Astrocyte of the spinal cord (primary cell): ENCODE results near the gene ANKRD60.

Experiments
- DNase-seq: peaks from one replicate; pipeline ENCODE4 v3.0.0; 2011; ENCODE audit warnings: low read depth, low spot score
- H3K4me3 ChIP-seq: 2 replicates; pipeline ENCODE4 v1.5.1; 2011; ENCODE audit warnings: low read depth, mild to moderate bottlenecking, low read length, moderate library complexity
- in situ Hi-C: cut with HindIII; loops from 2 replicates; pipeline ENCODE4 v1.10.0; 2017; ENCODE audit warnings: low sequenced_read_pairs
- TF ChIP-seq, protein P1 (sequence below): IDR thresholded peaks from 2 replicates; pipeline ENCODE4 v1.5.1; 2012; ENCODE audit warnings: low read depth, mild to moderate bottlenecking, low read length, inconsistent platforms

ANKRD60 gene

GRCh38 chr20:58201616-58202015 lies 26.8 kb downstream of the ANKRD60 start:
- in situ Hi-C loops: no loop called here
- TF ChIP-seq, protein P1, sequence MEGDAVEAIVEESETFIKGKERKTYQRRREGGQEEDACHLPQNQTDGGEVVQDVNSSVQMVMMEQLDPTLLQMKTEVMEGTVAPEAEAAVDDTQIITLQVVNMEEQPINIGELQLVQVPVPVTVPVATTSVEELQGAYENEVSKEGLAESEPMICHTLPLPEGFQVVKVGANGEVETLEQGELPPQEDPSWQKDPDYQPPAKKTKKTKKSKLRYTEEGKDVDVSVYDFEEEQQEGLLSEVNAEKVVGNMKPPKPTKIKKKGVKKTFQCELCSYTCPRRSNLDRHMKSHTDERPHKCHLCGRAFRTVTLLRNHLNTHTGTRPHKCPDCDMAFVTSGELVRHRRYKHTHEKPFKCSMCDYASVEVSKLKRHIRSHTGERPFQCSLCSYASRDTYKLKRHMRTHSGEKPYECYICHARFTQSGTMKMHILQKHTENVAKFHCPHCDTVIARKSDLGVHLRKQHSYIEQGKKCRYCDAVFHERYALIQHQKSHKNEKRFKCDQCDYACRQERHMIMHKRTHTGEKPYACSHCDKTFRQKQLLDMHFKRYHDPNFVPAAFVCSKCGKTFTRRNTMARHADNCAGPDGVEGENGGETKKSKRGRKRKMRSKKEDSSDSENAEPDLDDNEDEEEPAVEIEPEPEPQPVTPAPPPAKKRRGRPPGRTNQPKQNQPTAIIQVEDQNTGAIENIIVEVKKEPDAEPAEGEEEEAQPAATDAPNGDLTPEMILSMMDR: no peak
- no peak for DNase-seq
- no peak overlapping the region for H3K4me3 ChIP-seq

DNA sequence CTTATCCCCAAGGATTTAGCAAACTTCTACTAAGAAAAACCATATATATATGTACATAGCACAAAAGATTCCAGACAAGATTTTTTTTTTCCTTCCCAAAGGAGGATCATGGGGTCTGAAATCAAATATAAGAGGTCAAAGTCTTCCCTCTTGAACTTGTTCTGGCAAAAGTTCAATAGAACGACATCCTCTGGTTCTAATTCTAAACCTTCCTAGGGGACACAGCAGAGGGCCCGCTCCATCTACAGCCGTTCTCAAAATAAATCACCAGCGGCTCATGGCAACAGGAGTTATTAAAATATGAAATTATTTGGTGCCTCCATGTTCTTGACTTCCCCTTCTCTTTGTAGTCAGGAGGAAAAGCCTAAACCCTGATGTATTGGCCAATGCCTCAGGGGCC lies 29.0 kb downstream of the ANKRD60 start:
- in situ Hi-C loops: no loop called here
- TF ChIP-seq, protein P1: no peak

GRCh38 chr20:58198901-58199355 lies 29.5 kb downstream of the ANKRD60 start:
- in situ Hi-C loops: no loop called here
- TF ChIP-seq, protein P1: no peak
- H3K4me3 ChIP-seq: no peak overlapping the region
- no peak for DNase-seq

More for the DNA sequence above, 29.0 kb downstream of the ANKRD60 start:
- no peak for DNase-seq
- no peak overlapping the region for H3K4me3 ChIP-seq

DNA sequence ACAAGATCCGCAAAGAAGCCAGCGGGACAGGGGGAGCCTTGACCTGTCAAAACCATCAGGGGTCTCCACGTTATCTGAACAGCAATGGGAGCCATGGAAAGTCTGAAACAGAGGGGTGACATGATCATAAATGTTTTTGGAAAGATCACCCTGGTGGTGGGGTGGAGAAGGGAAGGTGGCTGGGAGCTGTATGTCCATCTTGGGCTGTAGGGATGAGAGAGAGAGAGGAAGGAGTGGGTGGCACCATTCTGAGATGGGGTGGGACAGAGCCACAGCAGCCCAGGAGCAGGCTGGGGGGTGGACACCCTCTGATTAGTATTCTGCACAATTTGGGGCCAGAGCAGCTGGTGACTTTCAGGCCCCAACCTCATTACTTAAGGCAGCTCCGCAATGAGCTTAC lies 30.1 kb downstream of the ANKRD60 start:
- H3K4me3 ChIP-seq: no peak overlapping the region
- DNase-seq: no peak
- TF ChIP-seq, protein P1: no peak
- in situ Hi-C loops: no loop called here

DNA sequence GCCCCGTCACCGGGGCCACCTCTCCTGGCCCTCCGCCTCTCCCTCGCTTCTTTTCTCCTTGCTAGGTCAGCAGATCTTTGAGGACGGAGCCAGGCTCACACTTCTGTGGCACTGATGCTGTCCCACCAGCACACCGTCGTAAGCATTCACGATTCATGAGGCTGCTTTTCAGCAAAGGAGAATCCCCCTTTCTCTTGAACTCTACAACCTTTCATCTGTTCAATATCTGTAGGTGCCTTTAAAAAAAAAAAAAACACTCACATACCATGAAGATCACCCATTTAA lies 31.3 kb downstream of the ANKRD60 start:
- H3K4me3 ChIP-seq: no peak overlapping the region
- TF ChIP-seq, protein P1: no peak
- DNase-seq: no peak
- in situ Hi-C loops: no loop called here

GRCh38 chr20:58196402-58197184 lies 31.9 kb downstream of the ANKRD60 start:
- no peak for DNase-seq
- TF ChIP-seq, protein P1: no peak
- in situ Hi-C loops: no loop called here
- no peak overlapping the region for H3K4me3 ChIP-seq
